HCT116 (cell line): ENCODE measurements around the gene CYP3A4. TPM values are rescaled to one million over a fixed set of nuclear protein-coding genes. Genes with fewer than 3 reads are reported as not detected.

Source experiments
- ATAC-seq: fragments of 200-7000 bp; cut with Tn5 transposase; 2 replicates; pipeline ENCODE4 v1.9.1; 2020; ENCODE audit warnings: mild to moderate bottlenecking, moderate library complexity
- BruUV-seq: library from RNA; stranded (reverse); fragments of 400-500 nt; replicated peaks from 2 replicates; lab custom pipeline; 2021; lab: Mats Ljungman, UMichigan
- CTCF ChIA-PET: fragments of 300-600 bp; sonication (Branson Sonifier 250); formaldehyde crosslinking; loops from one replicate; lab custom pipeline; 2021; ENCODE audit warnings: antibody characterized with exemption; lab: Charles Lee
- POLR2A ChIA-PET: fragments of 300-600, 350-600 bp; sonication (Branson Sonifier 250); formaldehyde crosslinking; loops from one replicate; lab custom pipeline; 2021; ENCODE audit warnings: antibody characterized with exemption; lab: Charles Lee
- RAD21 ChIA-PET, 2 experiments: fragments of 300-600 bp; sonication (Branson Sonifier 250); formaldehyde crosslinking; loops; one replicate each; lab custom pipeline; 2023; ENCODE audit warnings: low total read pairs in 2 of 2; ENCODE audit not compliant: uncharacterized antibody in 2 of 2, unreplicated experiment in 2 of 2, low non-redundant PET in 1 of 2; lab: Charles Lee
- DNase-seq: peaks from one replicate; pipeline ENCODE4 v3.0.0-alpha.2; 2010; ENCODE audit warnings: low read depth, low spot score
- H2AFZ ChIP-seq: fragments of 200-600 bp; shearing (Covaris generic), sonication (generic); 2 replicates; pipeline ENCODE4 v1.6.1; 2017; ENCODE audit warnings: low read depth, mixed run types, mixed read lengths, antibody characterized with exemption, low read length; ENCODE audit not compliant: poor library complexity, severe bottlenecking
- H3K27ac ChIP-seq: 2 replicates; pipeline ENCODE4 v1.5.1; 2012; ENCODE audit warnings: low read depth, low read length
- H3K27me3 ChIP-seq: fragments of 200-600 bp; sonication (generic); 2 replicates; pipeline ENCODE4 v1.6.1; 2016; ENCODE audit warnings: mixed run types, low read length, mixed read lengths; ENCODE audit not compliant: insufficient read depth
- H3K36me3 ChIP-seq, 2 experiments: fragments of 200-500 bp in 1 of 2; fragments of 200-600 bp in 1 of 2; sonication (Bioruptor generic) in 1 of 2; sonication (generic) in 1 of 2; 2 replicates each; pipeline versions ENCODE4 v1.5.1 to v1.6.1; 2014 to 2016; ENCODE audit warnings: low read length in 2 of 2, inconsistent platforms in 1 of 2, mixed read lengths in 1 of 2, mixed run types in 1 of 2; ENCODE audit not compliant: insufficient read depth in 2 of 2, control insufficient read depth in 1 of 2
- H3K4me1 ChIP-seq, 2 experiments: fragments of 200-600 bp in 1 of 2; sonication (generic) in 1 of 2; 2 replicates each; pipeline versions ENCODE4 v1.5.1 to v1.6.1; 2012 to 2017; ENCODE audit warnings: low read length in 2 of 2, inconsistent platforms in 1 of 2, mild to moderate bottlenecking in 1 of 2, mixed read lengths in 1 of 2, mixed run types in 1 of 2, moderate library complexity in 1 of 2; ENCODE audit not compliant: insufficient read depth in 2 of 2, control insufficient read depth in 1 of 2
- H3K4me2 ChIP-seq: fragments of 200-600 bp; sonication (generic); 2 replicates; pipeline ENCODE4 v1.6.1; 2017; ENCODE audit warnings: mixed run types, low read length, mixed read lengths
- H3K4me3 ChIP-seq, 2 experiments: fragments of 200-600 bp in 1 of 2; sonication (generic) in 1 of 2; replicated peaks in 1 of 2; 2 replicates each; pipeline ENCODE4 v1.5.1; 2011 to 2016; ENCODE audit warnings: low read length in 2 of 2, control low read depth in 1 of 2, low read depth in 1 of 2, mild to moderate bottlenecking in 1 of 2, mixed read lengths in 1 of 2, mixed run types in 1 of 2
- H3K79me2 ChIP-seq: fragments of 200-600 bp; sonication (generic); 2 replicates; pipeline ENCODE4 v1.6.1; 2017; ENCODE audit warnings: mild to moderate bottlenecking, mixed run types, low read length, moderate library complexity, mixed read lengths; ENCODE audit not compliant: insufficient read depth
- H3K9ac ChIP-seq: fragments of 200-600 bp; sonication (generic); 2 replicates; pipeline ENCODE4 v1.6.1; 2016; ENCODE audit warnings: low read length, mixed read lengths
- H3K9me2 ChIP-seq: fragments of 200-600 bp; sonication (generic), shearing (Covaris generic); 2 replicates; pipeline ENCODE4 v1.6.1; 2017; ENCODE audit warnings: mixed run types, mild to moderate bottlenecking, moderate library complexity; ENCODE audit not compliant: insufficient read depth
- H3K9me3 ChIP-seq, 2 experiments: fragments of 200-500 bp in 1 of 2; fragments of 200-600 bp in 1 of 2; sonication (Bioruptor generic) in 1 of 2; sonication (generic) in 1 of 2; 2 replicates each; pipeline ENCODE4 v1.6.1; 2014 to 2017; ENCODE audit warnings: low read length in 2 of 2, mixed read lengths in 2 of 2, inconsistent platforms in 1 of 2, low read depth in 1 of 2, mild to moderate bottlenecking in 1 of 2, mixed run types in 1 of 2, moderate library complexity in 1 of 2; ENCODE audit not compliant: control insufficient read depth in 1 of 2, insufficient read depth in 1 of 2
- H4K20me1 ChIP-seq: fragments of 200-600 bp; sonication (generic), shearing (Covaris generic); 2 replicates; pipeline ENCODE4 v1.6.1; 2017; ENCODE audit warnings: mixed run types, mild to moderate bottlenecking, moderate library complexity; ENCODE audit not compliant: insufficient read depth
- CBX3 ChIP-seq: IDR thresholded peaks from 2 replicates; pipeline ENCODE4 v1.6.1; 2012; ENCODE audit warnings: low read depth
- CTCF ChIP-seq, 3 experiments: fragments of 200-600 bp in 1 of 3; sonication (generic) in 1 of 3; IDR thresholded peaks in 2 of 3; conservative IDR thresholded peaks in 1 of 3; 2 replicates each; pipeline ENCODE4 v1.5.1; 2012 to 2017; ENCODE audit warnings: low read depth in 2 of 3, low read length in 2 of 3, antibody characterized with exemption in 1 of 3, borderline replicate concordance in 1 of 3, control low read depth in 1 of 3, mild to moderate bottlenecking in 1 of 3, mixed read lengths in 1 of 3, mixed run types in 1 of 3, moderate library complexity in 1 of 3; ENCODE audit not compliant: insufficient read depth in 1 of 3
- EZH2 ChIP-seq: fragments of 200-600 bp; sonication (generic); IDR thresholded peaks from 2 replicates; pipeline ENCODE4 v1.6.1; 2017; ENCODE audit warnings: antibody characterized with exemption, mixed run types
- EZH2phosphoT487 ChIP-seq: fragments of 200-600 bp; IDR thresholded peaks from 2 replicates; pipeline ENCODE4 v1.6.1; 2018; ENCODE audit warnings: antibody characterized with exemption, borderline replicate concordance
- JUND ChIP-seq: IDR thresholded peaks from 2 replicates; pipeline ENCODE4 v1.6.1; 2012
- POLR2AphosphoS5 ChIP-seq: IDR thresholded peaks from 2 replicates; pipeline ENCODE4 v1.6.1; 2011; ENCODE audit warnings: mild to moderate bottlenecking, low read depth, low read length, moderate library complexity
- REST ChIP-seq: IDR thresholded peaks from 2 replicates; pipeline ENCODE4 v1.6.1; 2012; ENCODE audit warnings: low read depth
- SIN3A ChIP-seq: IDR thresholded peaks from 2 replicates; pipeline ENCODE4 v1.6.1; 2012; ENCODE audit warnings: low read depth
- SP1 ChIP-seq: IDR thresholded peaks from 2 replicates; pipeline ENCODE4 v1.6.1; 2012; ENCODE audit warnings: low read depth
- ZFX ChIP-seq: fragments of 450-650 bp; IDR thresholded peaks from 2 replicates; pipeline ENCODE4 v1.6.1; 2017
- intact Hi-C: fragments of 100-400 bp; cut with micrococcal nuclease; formaldehyde crosslinking; loops from 2 replicates; pipeline ENCODE4 v1.10.0; 2022
- total RNA-seq: library from RNA; stranded (reverse); gene quantifications from one replicate; pipeline ENCODE4 v1.2.1, GENCODE V29; 2021; ENCODE audit not compliant: unreplicated experiment

CYP3A4 gene
- total RNA-seq, 1 experiment from 2014 or later, result 0.25 TPM

DNA sequence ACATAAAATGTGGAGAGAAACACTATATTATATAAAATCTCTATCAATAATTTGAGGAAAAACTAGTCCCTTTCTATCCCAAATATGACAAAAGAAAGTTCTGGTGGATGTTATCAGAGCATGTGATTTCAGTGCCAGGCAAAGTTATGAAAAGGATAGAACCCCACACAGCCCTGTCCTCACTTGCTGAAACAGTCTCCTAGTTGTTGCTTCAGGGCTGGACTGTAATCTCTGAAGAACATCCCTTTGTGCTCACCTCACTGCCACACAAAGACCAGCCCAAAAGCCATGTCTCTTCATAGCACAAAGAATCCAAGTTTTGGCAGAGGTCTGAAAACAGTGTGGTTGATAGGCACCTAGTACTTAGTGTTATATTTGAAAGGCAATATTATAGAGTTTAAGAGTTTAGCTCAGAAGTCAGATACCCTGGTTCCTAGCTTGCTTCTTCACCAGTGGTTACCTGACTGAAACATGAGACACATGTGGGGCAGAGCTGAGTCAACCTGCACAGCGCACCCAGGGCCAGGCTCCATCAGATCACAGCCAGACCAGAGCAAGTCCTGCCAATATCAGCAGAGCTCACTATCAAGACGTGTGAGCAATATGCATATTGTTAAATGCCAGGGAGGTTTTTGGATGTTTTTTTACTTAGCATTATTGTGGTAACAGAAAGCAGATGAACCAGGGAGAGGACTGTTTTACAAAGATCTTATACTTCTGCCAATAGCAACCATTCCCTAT, 74.0 kb downstream of the CYP3A4 start:
- POLR2A ChIA-PET, result no interaction called here
- Histone ChIP-seq H3K36me3 (no peaks in the 10 kb centered on the region), H3K4me1 (peaks cover 0 to 5% of the 10 kb centered on the region in 2 experiments; a peak in 1 of 4 replicates), H3K79me2 (no peaks in the 10 kb centered on the region), H3K4me2 (no peak overlapping the region), H3K4me3 (no peak overlapping the region), H3K9me2 (no peaks in the 10 kb centered on the region), H3K27me3 (no peaks in the 10 kb centered on the region), H2AFZ (no peak overlapping the region), H3K9ac (no peak overlapping the region), H4K20me1 (no peaks in the 10 kb centered on the region), H3K9me3 (no peaks in the 10 kb centered on the region), H3K27ac (no peak overlapping the region)
- ATAC-seq (no peak), DNase-seq (no peak)
- TF ChIP-seq EZH2 (no peak), JUND (no peak), EZH2phosphoT487 (no peak), ZFX (no peak), POLR2AphosphoS5 (no peak), REST (no peak), SIN3A (no peak), CBX3 (no peak), SP1 (no peak), CTCF (IDR thresholded peaks at IDR 0.05 in 2 of 3, conservative IDR thresholded peaks at IDR 0.05 in 1 of 3; ENCODE audit: borderline replicate concordance in 1 of 3, insufficient read depth in 1 of 3, low read depth in 2 of 3, low read length in 2 of 3) (no peak)
- RAD21 ChIA-PET, result no interaction called here
- CTCF ChIA-PET, result no interaction called here
- no TSS peak for BruUV-seq
- intact Hi-C loops, result no loop called here
